K562 (cell line): ENCODE measurements around the gene YAE1. TPM values are rescaled to one million over a fixed set of nuclear protein-coding genes. Genes with fewer than 3 reads are reported as not detected.

ENCODE experiments used
- ARID3B ChIP-seq: fragments of 250-450 bp; sonication (Bioruptor Pico); IDR thresholded peaks from 2 replicates; pipeline ENCODE4 v1.4.0; 2020; ENCODE audit warnings: borderline replicate concordance
- BRF1 ChIP-seq: IDR thresholded peaks from 3 replicates; pipeline ENCODE4 v1.6.1; 2011; ENCODE audit warnings: borderline replicate concordance, mild to moderate bottlenecking; ENCODE audit not compliant: insufficient read length; ENCODE audit errors: extremely low read depth
- ELK1 ChIP-seq: sonication (generic); formaldehyde crosslinking; IDR thresholded peaks from 2 replicates; pipeline ENCODE4 v1.8.1; 2022; ENCODE audit warnings: missing genetic modification reagents
- PRDM10 ChIP-seq: fragments of 450-650 bp; IDR thresholded peaks from 2 replicates; pipeline ENCODE4 v1.6.1; 2018; ENCODE audit not compliant: partially characterized antibody
- SLC30A9 ChIP-seq: fragments of 250-450 bp; sonication (Bioruptor Pico); IDR thresholded peaks from 2 replicates; pipeline ENCODE4 v1.8.0; 2022; ENCODE audit warnings: mild to moderate bottlenecking, moderate library complexity
- UBTF ChIP-seq, 2 experiments: IDR thresholded peaks; 2 replicates each; pipeline ENCODE4 v1.6.1; 2012; ENCODE audit warnings: improper control_type of control experiment in 2 of 2, low read depth in 2 of 2, low read length in 2 of 2, borderline replicate concordance in 1 of 2
- ZNF133 ChIP-seq: fragments of 250-450 bp; sonication (Bioruptor Pico); IDR thresholded peaks from 2 replicates; pipeline ENCODE4 v1.4.0; 2020; ENCODE audit warnings: mild to moderate bottlenecking
- ZNF407 ChIP-seq: fragments of 450-650 bp; IDR thresholded peaks from 2 replicates; pipeline ENCODE4 v1.6.1; 2016; ENCODE audit warnings: low read depth
- polyA plus RNA-seq, 8 experiments: library from polyadenylated mRNA; depleted of rRNA in 4 of 8; stranded (reverse) in 5 of 8; unstranded in 3 of 8; fragments of >200 nt; fragmentation: Nextera tagmentation in 2 of 8; fragmentation: Illumina TruSeq in 1 of 8; extraction: Ambion mirVana in 2 of 8; extraction: Trizol in 1 of 8; gene quantifications; 2 replicates each; pipeline versions ENCODE4 v1.2.1 to v1.2.3, GENCODE V29; 2011 to 2014; ENCODE audit warnings: inconsistent platforms in 1 of 8, missing spikeins in 1 of 8
- total RNA-seq, 7 experiments: library from RNA; depleted of rRNA in 6 of 7; stranded (reverse); fragments of >200 nt in 6 of 7; fragmentation: Illumina TruSeq in 2 of 7; extraction: Trizol in 2 of 7; gene quantifications; 2 replicates each; pipeline versions ENCODE4 v1.2.1 to v1.2.3, GENCODE V29; 2011 to 2021; ENCODE audit warnings: low replicate concordance in 1 of 7

Gene YAE1
- total and polyA plus RNA-seq, 9 of the 15 experiments (the other 6 are each of a cell fraction or from before 2014, with no cell fraction given): 15.2 to 63.4 (median 30.1) TPM

- TF ChIP-seq UBTF (IDR thresholded peaks at IDR 0.05; ENCODE audit: borderline replicate concordance in 1 of 2, low read depth in 2 of 2, low read length in 2 of 2): no peak
- no peak for TF ChIP-seq ELK1
- no peak for TF ChIP-seq ARID3B (CRISPR knock-in tag)
- no peak for TF ChIP-seq BRF1
- TF ChIP-seq ZNF133: no peak
- TF ChIP-seq SLC30A9: no peak
- TF ChIP-seq ZNF407: no peak
- peak; percentile 11 for TF ChIP-seq PRDM10
These were observed 14.1 kb downstream of the YAE1 start (continued) for GRCh38 chr7:39580149-39580874.
